NCI-H345 treated with DMSO at 0.1 percent for 48 hours (cell line): ENCODE measurements around the gene PTPN14.
"Not testable (repeated sequence)": the region's sequence is repeated elsewhere in the genome, so short reads cannot be mapped to it uniquely, and the experiment has no call there.

Experiments
- DNase-seq: peaks from one replicate; lab custom pipeline; 2025; ENCODE audit not compliant: unreplicated experiment; lab: John Stamatoyannopoulos, UW

Gene PTPN14

GRCh38 chr1:214481983-214482634, 69.3 kb downstream of the PTPN14 start:
- not testable (repeated sequence) for DNase-seq

DNA sequence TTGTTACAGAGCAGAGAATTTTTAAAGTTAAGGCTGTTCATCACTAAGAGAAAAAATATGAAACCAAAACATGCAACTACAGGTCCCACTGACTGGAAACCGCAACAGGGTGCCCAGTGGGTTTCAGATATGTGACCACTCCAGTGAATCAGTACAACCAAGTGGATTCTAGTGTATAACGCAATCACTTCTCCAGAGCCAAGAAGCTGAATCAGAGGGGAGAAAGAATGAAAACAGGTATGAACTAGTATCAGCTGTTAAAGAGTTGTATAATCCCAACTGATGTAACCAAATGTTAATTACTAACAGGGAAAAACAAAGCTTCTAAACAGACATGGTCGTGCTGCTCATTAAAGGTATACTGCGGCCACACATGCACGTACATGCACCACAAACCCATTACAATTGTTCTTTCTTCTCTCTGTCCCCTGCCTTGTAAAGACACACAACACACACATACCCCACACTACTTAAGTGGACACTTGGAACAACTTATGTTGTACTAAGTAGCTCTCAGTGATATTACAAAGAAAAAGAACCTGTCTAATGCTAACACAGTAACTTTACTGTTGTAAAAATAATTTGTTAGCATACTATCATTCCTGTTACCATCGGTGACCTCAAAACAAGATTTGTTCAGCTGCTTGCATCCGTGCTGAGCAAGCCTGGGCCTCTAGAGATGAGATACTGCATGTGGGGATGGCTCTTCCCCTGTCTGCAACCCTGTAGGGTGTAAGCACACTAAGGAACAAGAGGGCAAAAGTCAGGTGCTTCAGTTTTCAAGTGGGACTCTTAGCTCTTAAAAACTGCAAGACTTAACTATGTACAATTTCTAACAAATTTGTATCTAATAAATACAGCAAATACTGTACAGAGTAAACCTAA, 74.2 kb downstream of the PTPN14 start:
- no peak for DNase-seq

DNA sequence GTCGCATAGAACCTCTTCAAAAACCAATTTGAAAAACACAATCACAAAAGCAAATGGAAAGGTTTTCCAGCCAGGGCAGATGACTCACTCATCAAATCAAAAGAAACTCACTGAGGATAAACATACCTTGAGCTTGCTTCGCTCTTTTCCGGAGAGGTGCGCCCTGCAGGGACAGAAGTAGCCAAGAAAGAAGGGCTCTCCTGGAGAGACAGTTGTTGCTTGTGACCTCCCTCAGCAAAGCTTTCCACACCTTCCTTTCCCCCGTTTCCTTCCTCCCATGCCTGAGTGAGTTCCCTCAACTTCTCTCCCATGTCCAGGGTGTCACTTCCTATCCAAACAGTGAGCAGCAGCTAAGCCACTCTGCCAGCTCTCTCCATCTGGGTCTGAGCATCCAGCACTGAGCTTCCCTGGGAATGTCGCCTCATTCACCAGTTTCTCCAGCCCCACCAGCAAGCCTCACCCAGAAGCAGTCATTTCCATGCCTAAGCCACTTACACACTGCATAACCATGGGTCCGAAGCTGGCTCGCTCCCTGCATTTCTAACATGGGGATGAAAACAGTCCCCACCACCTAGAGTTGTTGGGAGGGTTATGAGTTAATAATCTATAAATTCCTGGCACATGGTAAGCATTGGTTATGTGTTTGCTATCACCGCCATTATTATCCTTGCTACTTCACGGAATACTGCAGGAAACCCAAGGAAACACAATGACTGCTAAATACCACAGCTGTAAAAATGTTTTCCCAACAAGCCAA, 75.0 kb downstream of the PTPN14 start:
- DNase-seq = no peak

GRCh38 chr1:214475746-214476145, 75.7 kb downstream of the PTPN14 start:
- no peak for DNase-seq

DNA sequence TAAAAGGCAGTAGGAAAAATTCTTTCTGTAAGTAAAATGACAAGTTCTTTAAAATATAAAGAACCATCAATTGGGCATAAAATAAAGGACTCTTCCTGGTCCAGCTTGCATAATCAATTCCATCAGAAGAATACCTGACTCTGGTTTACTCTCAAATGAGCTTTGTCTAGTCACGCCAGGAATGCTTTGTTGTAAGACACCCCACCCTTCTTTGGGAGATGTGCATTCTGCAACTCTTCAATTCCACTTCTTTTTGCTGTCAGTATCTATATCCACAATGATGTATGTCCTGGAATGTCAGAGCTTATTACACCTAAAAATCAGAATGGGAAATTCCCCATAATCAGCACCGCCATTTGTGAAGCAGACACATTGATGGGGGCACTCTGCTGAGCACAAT, 76.1 kb downstream of the PTPN14 start:
- DNase-seq = no peak

GRCh38 chr1:214474467-214474866, 76.9 kb downstream of the PTPN14 start:
- DNase-seq = no peak

DNA sequence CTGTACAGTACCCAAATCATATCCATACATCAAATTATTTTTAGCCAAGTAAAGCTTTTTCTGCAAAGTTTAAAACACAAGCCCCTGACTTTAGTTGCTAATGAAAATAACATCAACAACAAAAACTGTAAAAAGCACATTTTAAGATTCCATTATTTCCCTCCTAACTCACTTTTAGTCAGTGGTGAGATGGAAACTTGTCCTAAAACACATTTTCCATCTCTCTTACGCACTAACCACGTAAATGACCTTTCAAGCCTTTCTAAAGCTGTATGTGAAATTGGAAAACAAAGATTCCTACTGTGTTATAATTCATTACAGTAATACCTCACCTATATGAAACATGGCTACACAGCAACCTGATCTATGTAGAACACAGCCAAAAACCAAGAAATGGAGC, 77.5 kb downstream of the PTPN14 start:
- no peak for DNase-seq

DNA sequence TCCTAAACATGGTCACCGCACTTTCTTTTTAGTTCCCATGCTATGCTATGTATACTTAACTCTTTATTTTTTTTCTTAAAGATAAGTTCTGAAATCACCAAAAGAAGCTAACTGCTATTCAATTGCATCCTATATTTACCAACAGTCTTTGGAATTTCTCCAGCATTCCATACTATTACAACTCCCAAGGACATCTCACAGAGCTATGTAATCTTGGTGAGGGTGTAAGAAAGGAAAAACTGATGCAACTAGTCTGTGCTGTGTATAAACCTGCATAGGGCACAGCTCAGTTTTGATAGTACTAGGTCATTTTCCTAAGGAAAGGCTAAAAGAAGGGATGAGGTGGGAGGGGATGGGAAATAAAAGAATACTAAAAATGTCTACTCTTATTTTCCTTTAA, 78.0 kb downstream of the PTPN14 start:
- DNase-seq = no peak

DNA sequence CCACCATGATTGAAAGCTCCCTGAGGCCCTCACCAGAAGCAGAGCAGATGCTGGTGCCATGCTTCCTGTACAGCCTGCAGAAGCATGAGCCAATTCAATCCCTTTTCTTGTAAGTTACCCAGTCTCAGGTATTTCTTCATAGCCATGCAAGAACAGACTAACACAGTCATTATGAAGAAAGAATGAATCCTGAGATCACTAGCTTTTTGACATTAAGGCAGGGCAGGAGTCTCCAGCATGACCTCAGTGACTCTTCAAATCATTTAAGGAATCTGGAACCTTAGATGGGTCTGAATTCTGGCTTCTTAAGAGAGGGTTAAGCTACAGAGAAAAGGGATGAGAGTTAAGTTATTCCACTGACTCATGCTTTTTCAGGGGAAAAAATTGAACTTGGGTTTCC, 79.0 kb downstream of the PTPN14 start:
- DNase-seq = no peak

DNA sequence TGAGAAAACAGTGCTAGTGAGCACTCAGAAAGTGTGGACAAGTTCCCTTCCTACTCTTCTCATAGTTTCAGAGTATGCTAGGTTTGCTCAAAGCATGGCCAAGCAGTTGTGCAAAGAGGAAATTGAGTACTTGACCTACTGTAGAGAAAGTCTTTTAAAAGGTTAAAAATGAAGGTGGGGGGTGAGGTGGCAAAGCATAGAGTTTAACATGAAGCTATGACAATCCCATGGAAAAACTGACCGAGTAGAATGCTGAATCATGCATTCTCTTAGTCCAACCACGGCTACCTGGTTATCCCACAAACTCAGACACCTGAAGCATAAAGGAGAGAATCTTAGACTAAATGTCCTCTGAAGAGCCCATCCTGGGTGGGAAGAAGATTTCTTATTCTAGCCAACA, 79.9 kb downstream of the PTPN14 start:
- DNase-seq = no peak

GRCh38 chr1:214470132-214470531, 81.3 kb downstream of the PTPN14 start:
- no peak for DNase-seq

DNA sequence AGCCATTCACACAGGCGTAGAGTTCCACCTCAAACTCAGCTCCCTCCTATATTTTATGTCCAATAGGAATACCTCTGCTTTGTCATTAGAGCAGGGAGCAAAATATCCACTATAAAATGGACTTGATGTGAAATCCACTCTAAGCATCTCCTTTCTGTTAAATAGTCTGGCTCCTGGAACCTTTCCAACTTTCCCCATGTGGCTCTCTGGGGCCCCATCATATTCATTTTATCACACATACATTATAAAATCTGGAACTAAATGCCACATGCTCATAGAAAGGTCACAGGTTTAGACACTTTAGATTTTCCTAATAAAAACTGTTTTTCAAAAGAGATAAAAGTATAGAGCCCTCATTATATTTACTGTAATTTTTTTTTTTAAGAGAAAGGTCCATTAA, 82.1 kb downstream of the PTPN14 start:
- DNase-seq = no peak

DNA sequence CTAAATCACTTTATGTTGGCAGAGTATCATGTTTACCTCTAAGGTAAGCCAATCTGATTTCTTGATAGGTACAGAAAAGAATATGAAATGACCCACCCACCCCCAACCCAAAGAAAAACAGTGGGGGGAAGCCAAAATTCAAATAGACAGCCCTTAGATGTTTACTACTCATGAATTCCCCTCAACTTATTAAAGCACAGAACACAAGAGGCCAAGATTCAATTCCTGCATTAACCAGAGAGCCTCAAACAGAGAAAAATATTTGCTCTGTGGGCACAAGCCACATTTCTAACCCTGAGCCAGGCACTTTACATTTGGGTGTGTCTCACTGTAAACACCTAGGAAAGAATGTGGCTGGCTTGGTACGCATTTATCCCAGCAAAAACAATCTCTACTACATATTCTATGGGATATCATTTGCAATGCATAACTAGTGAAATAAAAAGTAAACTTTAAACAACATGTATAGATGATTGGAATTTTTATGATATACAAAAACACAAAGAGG, 84.3 kb downstream of the PTPN14 start:
- no peak for DNase-seq

- DNase-seq = no peak
Measured at GRCh38 chr1:214466403-214467077, 84.9 kb downstream of the PTPN14 start.

GRCh38 chr1:214464445-214465287, 86.7 kb downstream of the PTPN14 start:
- no peak for DNase-seq

DNA sequence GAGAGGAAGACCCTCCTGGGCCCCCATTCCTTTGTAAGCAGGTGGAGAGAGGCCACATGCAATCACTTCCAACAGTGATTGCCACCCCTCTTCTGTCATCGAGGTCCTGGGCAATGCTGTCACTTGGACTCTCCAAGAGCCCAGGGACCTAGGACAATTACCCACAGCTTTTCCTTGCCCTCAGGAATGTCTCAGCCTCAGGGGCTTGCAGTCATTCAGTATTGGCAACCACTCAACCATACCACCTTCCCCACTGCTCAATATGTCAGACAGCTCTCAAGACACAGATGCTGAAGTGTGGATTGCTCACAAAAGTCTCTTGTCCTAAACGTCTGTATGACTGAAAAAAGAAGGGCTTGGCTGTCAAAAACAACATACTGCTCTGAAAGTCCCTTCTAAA, 87.8 kb downstream of the PTPN14 start:
- no peak for DNase-seq

GRCh38 chr1:214462882-214463281, 88.5 kb downstream of the PTPN14 start:
- no peak for DNase-seq

- no peak for DNase-seq
Measured at GRCh38 chr1:214461305-214461704, 90.1 kb downstream of the PTPN14 start.

DNA sequence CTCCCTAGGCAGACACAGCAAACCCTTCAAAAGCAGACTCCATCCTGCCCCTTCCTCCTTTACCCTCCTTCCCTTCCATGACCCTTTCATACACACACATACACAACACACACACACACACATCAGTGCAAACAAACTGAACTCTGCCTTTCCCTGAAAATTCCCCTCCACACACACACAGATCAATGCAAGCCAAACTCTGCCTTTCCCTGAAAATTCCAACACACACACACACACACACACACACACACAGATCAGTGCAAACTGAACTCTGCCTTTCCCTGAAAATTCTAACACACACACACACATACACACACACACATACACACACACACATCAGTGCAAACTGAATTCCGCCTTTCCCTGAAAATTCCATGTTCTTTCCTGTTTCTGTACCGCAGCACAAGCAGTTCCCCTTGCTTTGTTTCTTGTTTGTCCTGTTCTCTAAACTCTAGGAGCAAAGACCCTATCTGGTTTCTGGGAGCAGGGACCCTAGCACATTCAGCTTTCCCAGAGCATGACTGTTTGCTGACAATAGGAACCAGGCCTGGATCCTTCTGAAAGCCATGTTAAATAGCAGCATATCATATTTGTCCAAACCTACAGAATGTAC, 91.0 kb downstream of the PTPN14 start:
- no peak for DNase-seq

DNA sequence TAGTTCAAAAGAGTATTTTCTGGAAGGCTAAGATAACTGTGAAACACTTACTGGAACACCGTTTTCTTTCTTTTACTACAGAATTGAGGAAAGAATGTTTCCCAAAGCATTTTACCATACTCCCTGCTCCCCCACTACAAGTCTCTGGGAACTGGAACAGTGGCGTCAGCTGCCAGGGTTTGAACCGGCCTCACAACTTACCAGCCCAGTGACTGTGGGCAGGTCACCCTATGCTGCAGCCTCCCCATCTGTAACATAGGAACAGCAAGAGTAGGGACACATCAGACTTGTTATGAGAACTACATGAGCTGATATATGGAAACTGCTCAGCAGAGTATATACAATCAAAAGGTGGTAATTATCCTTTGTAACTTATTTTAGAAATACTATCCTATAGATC, 91.5 kb downstream of the PTPN14 start:
- no peak for DNase-seq
